Muscle layer of colon (tissue), 2 donors: ENCODE measurements around the gene IQCE.

Source experiments
- H3K27ac ChIP-seq: one replicate; pipeline ENCODE4 v1.7.0; 2013; ENCODE audit warnings: low read depth, mild to moderate bottlenecking, low read length, moderate library complexity
- H3K27me3 ChIP-seq, 2 donors: one replicate each; pipeline ENCODE4 v1.7.0; 2013; ENCODE audit warnings: low read length in 2 of 2, mild to moderate bottlenecking in 2 of 2; ENCODE audit not compliant: insufficient read depth in 2 of 2, control insufficient read depth in 1 of 2
- H3K36me3 ChIP-seq: one replicate; pipeline ENCODE4 v1.7.0; 2013; ENCODE audit warnings: mild to moderate bottlenecking, low read length; ENCODE audit not compliant: insufficient read depth
- H3K4me1 ChIP-seq: one replicate; pipeline ENCODE4 v1.7.0; 2013; ENCODE audit warnings: mild to moderate bottlenecking, low read length; ENCODE audit not compliant: insufficient read depth
- H3K4me3 ChIP-seq, 2 donors: one replicate each; pipeline ENCODE4 v1.7.0; 2013; ENCODE audit warnings: low read length in 2 of 2, low read depth in 1 of 2, mild to moderate bottlenecking in 1 of 2, moderate library complexity in 1 of 2
- H3K9ac ChIP-seq: one replicate; pipeline ENCODE4 v1.7.0; 2013; ENCODE audit warnings: low read length
- H3K9me3 ChIP-seq: one replicate; pipeline ENCODE4 v1.7.0; 2013; ENCODE audit warnings: mild to moderate bottlenecking, low read length
- donor health status: abdominal sarcoma.
- donor health status: Adenocarcinoma of cecum.

The IQCE gene

GRCh38 chr7:2593036-2593727 is 34.4 kb downstream of the IQCE start:
- no peaks in the 10 kb centered on the region for H3K27me3 ChIP-seq
- no peak overlapping the region for H3K4me3 ChIP-seq
- H3K27ac ChIP-seq, result no peak overlapping the region
- H3K9me3 ChIP-seq, result no peaks in the 10 kb centered on the region
- no peaks in the 10 kb centered on the region for H3K4me1 ChIP-seq
- H3K9ac ChIP-seq, result no peak overlapping the region
- H3K36me3 ChIP-seq, result peaks cover 17% of the 10 kb centered on the region

DNA sequence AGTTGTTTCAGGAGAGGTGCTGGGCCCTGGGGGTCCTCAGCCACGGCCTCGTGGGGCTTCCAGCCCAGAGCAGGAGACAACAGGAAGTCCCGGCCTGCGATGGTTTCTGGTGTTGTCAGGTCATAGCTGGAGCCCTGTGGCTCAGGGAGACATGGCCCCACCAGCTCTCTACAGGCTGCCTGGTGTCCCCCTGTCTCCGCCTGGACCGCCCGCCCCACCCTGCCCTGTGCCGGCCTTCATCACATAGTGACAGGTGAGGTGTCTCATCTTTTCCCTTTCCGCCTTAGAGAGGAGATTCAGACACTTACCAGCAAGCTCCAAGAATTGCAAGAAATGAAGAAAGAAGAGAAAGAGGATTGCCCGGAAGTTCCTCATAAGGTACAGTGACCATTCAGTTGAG is 35.8 kb downstream of the IQCE start:
- Histone ChIP-seq H3K27me3 (no peaks in the 10 kb centered on the region), H3K9ac (no peak overlapping the region), H3K9me3 (no peaks in the 10 kb centered on the region), H3K36me3 (peaks cover 17% of the 10 kb centered on the region), H3K4me1 (no peaks in the 10 kb centered on the region), H3K27ac (no peak overlapping the region), H3K4me3 (no peak overlapping the region)

GRCh38 chr7:2595258-2595860 is 36.6 kb downstream of the IQCE start:
- H3K9me3 ChIP-seq, result no peaks in the 10 kb centered on the region
- H3K27me3 ChIP-seq, result no peaks in the 10 kb centered on the region
- H3K36me3 ChIP-seq, result peaks cover 18% of the 10 kb centered on the region
- no peak overlapping the region for H3K9ac ChIP-seq
- H3K27ac ChIP-seq, result no peak overlapping the region
- no peaks in the 10 kb centered on the region for H3K4me1 ChIP-seq
- no peak overlapping the region for H3K4me3 ChIP-seq

GRCh38 chr7:2596464-2597272 is 37.9 kb downstream of the IQCE start:
- H3K9me3 ChIP-seq, result no peaks in the 10 kb centered on the region
- H3K9ac ChIP-seq, result no peak overlapping the region
- H3K27me3 ChIP-seq, result no peaks in the 10 kb centered on the region
- no peaks in the 10 kb centered on the region for H3K4me1 ChIP-seq
- H3K27ac ChIP-seq, result no peak overlapping the region
- no peak overlapping the region for H3K4me3 ChIP-seq
- peaks cover 21% of the 10 kb centered on the region for H3K36me3 ChIP-seq

DNA sequence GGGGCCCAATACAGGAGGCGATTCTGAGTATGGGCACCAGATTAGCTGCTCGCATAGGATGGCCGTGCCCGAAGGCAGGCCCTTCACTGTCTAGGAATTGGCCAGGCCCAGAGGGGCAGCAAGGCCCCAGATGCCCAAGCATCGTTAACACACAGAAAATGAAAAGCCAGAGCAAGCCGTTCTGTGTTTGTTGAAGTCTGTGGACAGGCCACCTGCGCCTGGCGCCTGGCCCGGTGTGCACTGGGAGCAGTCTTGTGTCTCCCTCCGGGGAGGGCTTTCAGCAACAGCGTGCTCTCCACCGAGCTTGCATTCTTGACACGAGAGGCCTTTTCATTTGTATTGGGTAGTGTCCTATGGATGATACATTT is 38.5 kb downstream of the IQCE start:
- Histone ChIP-seq H3K27ac (no peak overlapping the region), H3K36me3 (peaks cover 21% of the 10 kb centered on the region), H3K27me3 (no peaks in the 10 kb centered on the region), H3K9ac (no peak overlapping the region), H3K4me1 (no peaks in the 10 kb centered on the region), H3K9me3 (no peaks in the 10 kb centered on the region), H3K4me3 (no peak overlapping the region)

DNA sequence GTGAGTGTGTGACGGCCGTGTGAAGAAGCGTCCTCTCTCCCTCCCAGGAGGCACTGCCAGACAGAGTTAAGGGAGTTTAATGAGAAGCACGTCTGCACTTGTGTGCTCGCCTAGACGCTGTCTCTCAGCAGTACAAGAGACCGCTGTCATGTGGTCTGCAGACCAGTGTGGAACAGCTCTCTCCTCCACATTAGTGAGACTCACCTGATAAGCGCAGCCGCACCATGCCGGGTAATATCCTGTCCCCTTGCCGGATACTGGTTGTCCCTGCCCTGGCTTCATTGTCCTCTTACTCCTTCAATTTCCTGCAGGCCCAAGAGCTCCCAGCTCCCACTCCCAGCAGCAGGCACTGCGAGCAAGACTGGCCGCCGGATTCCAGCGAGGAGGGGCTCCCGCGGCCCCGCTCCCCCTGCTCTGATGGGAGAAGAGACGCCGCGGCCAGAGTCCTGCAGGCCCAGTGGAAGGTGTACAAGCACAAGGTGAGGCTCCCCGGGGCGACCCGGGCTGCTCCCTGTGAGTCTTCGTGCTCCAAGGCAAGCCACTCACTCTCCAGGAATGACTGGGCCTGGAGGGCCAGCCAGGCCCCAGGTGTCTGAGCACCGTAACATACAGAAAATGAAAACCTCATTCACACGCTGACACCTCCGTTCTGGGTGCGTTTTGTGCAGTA is 39.5 kb downstream of the IQCE start:
- H3K9ac ChIP-seq, result no peak overlapping the region
- peaks cover 21% of the 10 kb centered on the region for H3K36me3 ChIP-seq
- H3K27me3 ChIP-seq, result no peaks in the 10 kb centered on the region
- H3K4me3 ChIP-seq, result no peak overlapping the region
- H3K27ac ChIP-seq, result no peak overlapping the region
- no peaks in the 10 kb centered on the region for H3K9me3 ChIP-seq
- no peaks in the 10 kb centered on the region for H3K4me1 ChIP-seq

DNA sequence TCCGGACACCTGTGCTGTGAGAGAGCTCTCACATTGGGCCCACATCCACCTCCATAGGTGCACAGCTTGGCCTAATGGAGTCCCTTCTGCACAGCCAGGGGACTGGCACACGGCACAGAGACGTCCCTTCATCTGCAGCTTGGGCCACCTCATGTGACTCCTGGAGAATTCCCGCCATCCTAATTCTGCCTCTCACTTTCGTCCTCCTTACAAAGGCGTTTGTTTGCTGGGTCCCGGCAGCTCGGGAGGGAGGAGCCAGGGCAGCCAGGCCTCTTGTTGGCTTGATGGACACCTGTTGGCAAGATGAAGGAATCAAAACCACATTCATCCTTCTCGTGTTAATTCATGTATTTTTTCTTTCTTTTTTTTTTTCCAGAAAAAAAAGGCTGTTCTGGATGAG is 42.3 kb downstream of the IQCE start:
- no peaks in the 10 kb centered on the region for H3K4me1 ChIP-seq
- no peak overlapping the region for H3K4me3 ChIP-seq
- H3K27ac ChIP-seq, result no peak overlapping the region
- no peaks in the 10 kb centered on the region for H3K9me3 ChIP-seq
- peaks cover 9% of the 10 kb centered on the region for H3K36me3 ChIP-seq
- H3K9ac ChIP-seq, result no peak overlapping the region
- no peaks in the 10 kb centered on the region for H3K27me3 ChIP-seq

GRCh38 chr7:2601907-2602306 is 43.1 kb downstream of the IQCE start:
- no peaks in the 10 kb centered on the region for H3K4me1 ChIP-seq
- peaks cover 9% of the 10 kb centered on the region for H3K36me3 ChIP-seq
- no peak overlapping the region for H3K4me3 ChIP-seq
- H3K27me3 ChIP-seq, result no peaks in the 10 kb centered on the region
- H3K9me3 ChIP-seq, result no peaks in the 10 kb centered on the region
- H3K9ac ChIP-seq, result no peak overlapping the region
- H3K27ac ChIP-seq, result no peak overlapping the region

DNA sequence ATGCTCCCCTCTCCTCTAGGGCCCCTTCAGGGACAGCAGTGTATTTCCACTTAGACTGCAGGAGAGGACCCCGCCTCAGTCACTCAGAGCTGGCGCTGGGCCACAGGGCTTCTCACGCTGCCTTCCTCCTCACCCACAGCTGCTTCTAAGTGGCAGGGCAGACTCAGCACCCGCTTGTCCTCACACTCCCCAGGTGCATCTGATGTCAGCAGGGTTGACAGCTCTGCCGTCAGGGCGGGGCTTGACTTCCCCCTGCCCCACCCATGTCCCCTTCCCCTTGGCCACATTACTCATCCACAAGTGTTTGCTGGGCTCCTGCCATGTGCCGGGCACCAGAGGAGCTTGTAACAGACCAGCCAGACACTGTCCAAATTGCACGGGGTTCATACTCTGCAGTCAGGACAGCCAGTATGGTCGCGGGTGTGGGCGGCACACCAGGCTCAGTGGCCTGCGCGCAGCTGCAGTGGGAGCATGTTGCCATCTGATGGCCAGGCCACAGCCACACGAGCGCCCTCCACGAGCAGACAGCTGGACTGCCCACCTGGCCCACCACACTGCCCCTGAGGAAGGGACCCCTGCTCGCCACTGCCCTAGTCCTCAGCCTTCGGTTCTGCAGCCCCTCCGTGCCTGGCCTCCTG is 43.7 kb downstream of the IQCE start:
- Histone ChIP-seq H3K27me3 (no peaks in the 10 kb centered on the region), H3K4me1 (no peaks in the 10 kb centered on the region), H3K9me3 (no peaks in the 10 kb centered on the region), H3K9ac (no peak overlapping the region), H3K36me3 (peaks cover 9% of the 10 kb centered on the region), H3K4me3 (no peak overlapping the region), H3K27ac (no peak overlapping the region)

GRCh38 chr7:2603044-2603965 is 44.5 kb downstream of the IQCE start:
- H3K27me3 ChIP-seq, result no peaks in the 10 kb centered on the region
- H3K36me3 ChIP-seq, result peaks cover 9% of the 10 kb centered on the region
- no peak overlapping the region for H3K4me3 ChIP-seq
- no peaks in the 10 kb centered on the region for H3K4me1 ChIP-seq
- no peaks in the 10 kb centered on the region for H3K9me3 ChIP-seq
- H3K27ac ChIP-seq, result no peak overlapping the region
- H3K9ac ChIP-seq, result no peak overlapping the region
